Memory B cell (primary cell): Measurements from ENCODE around the gene ARFGAP3.
A peak's percentile ranks its signal among the peaks of the same experiment; 100 is the strongest.

ENCODE experiments used
- ATAC-seq: fragments of 150-1000 bp; cut with Tn5 transposase; 2 replicates; pipeline ENCODE4 v1.10.0; 2021; ENCODE audit warnings: low read depth, mild to moderate bottlenecking, moderate library complexity
- DNase-seq, 2 donors: peaks; one replicate each; pipeline ENCODE4 v3.0.0; 2022; ENCODE audit warnings: low spot score in 2 of 2
- H3K27ac Mint-ChIP-seq: one replicate; pipeline ENCODE4 v1.8.0; 2022; ENCODE audit warnings: mild to moderate bottlenecking, moderate library complexity, mixed read lengths
- H3K27me3 Mint-ChIP-seq: one replicate; pipeline ENCODE4 v1.8.0; 2022; ENCODE audit warnings: mixed read lengths
- H3K36me3 Mint-ChIP-seq: one replicate; pipeline ENCODE4 v1.8.0; 2022; ENCODE audit warnings: mild to moderate bottlenecking, mixed read lengths
- H3K4me1 Mint-ChIP-seq: one replicate; pipeline ENCODE4 v1.8.0; 2022; ENCODE audit warnings: mixed read lengths
- H3K4me3 Mint-ChIP-seq: one replicate; pipeline ENCODE4 v1.8.0; 2022; ENCODE audit warnings: mild to moderate bottlenecking, moderate library complexity, mixed read lengths
- H3K9me3 Mint-ChIP-seq: one replicate; pipeline ENCODE4 v1.8.0; 2022; ENCODE audit warnings: mixed read lengths

ARFGAP3 gene

DNA sequence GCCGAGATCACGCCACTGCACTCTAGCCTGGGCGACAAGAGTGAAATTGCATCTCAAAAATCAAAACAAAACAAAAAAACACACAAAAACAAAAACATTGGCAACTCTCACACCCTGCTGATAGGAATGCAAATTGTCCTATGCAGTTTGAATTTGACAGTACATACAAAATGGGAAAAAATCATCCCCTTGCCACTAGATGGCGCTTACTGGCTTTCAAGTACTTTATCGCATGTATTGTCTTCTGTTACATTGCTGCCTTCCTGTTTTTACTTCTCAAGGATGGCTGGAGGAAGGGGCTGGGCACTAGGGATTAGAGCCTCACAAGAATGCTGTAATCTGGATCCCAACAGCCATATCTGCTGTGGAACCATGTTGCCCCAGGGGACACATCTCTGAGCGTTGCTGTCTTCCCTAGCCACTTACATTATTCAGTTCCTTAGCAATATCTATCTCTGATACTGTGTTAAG is 77.0 kb downstream of the ARFGAP3 start:
- Mint-ChIP-seq H3K27me3 (peaks cover 6% of the 10 kb centered on the region), H3K36me3 (no peaks in the 10 kb centered on the region), H3K9me3 (no peaks in the 10 kb centered on the region), H3K4me1 (peaks cover 2% of the 10 kb centered on the region), H3K27ac (no peak overlapping the region), H3K4me3 (no peak overlapping the region)
- peak; percentile 34 to 65 for DNase-seq
- ATAC-seq = peak; percentile 90

GRCh38 chr22:42777126-42777525 is 79.9 kb downstream of the ARFGAP3 start:
- Mint-ChIP-seq H3K36me3 (no peaks in the 10 kb centered on the region), H3K9me3 (no peaks in the 10 kb centered on the region)

GRCh38 chr22:42773167-42773566 is 83.9 kb downstream of the ARFGAP3 start:
- DNase-seq = no peak
- no peaks in the 10 kb centered on the region for H3K9me3 Mint-ChIP-seq
- peak; percentile 31 for ATAC-seq
- H3K4me3 Mint-ChIP-seq = no peak overlapping the region
- H3K36me3 Mint-ChIP-seq = no peaks in the 10 kb centered on the region
- peaks cover 1% of the 10 kb centered on the region for H3K27me3 Mint-ChIP-seq
- H3K4me1 Mint-ChIP-seq = peaks cover 18% of the 10 kb centered on the region
- H3K27ac Mint-ChIP-seq = peak overlapping the region; percentile 28

More at GRCh38 chr22:42777126-42777525, 79.9 kb downstream of the ARFGAP3 start:
- Mint-ChIP-seq H3K4me3 (no peak overlapping the region), H3K4me1 (peaks cover 9% of the 10 kb centered on the region), H3K27ac (no peak overlapping the region), H3K27me3 (peaks cover 1% of the 10 kb centered on the region)
- no peak for ATAC-seq
- no peak for DNase-seq

- Mint-ChIP-seq H3K4me1 (peaks cover 18% of the 10 kb centered on the region), H3K36me3 (no peaks in the 10 kb centered on the region), H3K9me3 (no peaks in the 10 kb centered on the region), H3K27me3 (peaks cover 1% of the 10 kb centered on the region), H3K4me3 (no peak overlapping the region), H3K27ac (peak overlapping the region; percentile 28)
- DNase-seq = no peak
- no peak for ATAC-seq
Measured at GRCh38 chr22:42772647-42773046, 84.4 kb downstream of the ARFGAP3 start.

- Mint-ChIP-seq H3K36me3 (no peaks in the 10 kb centered on the region), H3K4me1 (peaks cover 21% of the 10 kb centered on the region), H3K27me3 (peaks cover 4% of the 10 kb centered on the region), H3K9me3 (no peaks in the 10 kb centered on the region), H3K27ac (peak overlapping the region; percentile 28), H3K4me3 (peak overlapping the region; percentile 34)
- DNase-seq = no peak
- ATAC-seq = no peak
Measured at GRCh38 chr22:42770941-42771647, 86.0 kb downstream of the ARFGAP3 start.

- ATAC-seq = no peak
- DNase-seq = no peak
- peak overlapping the region; percentile 63 for H3K4me3 Mint-ChIP-seq
- peaks cover 4% of the 10 kb centered on the region for H3K27me3 Mint-ChIP-seq
- H3K36me3 Mint-ChIP-seq = no peaks in the 10 kb centered on the region
- H3K27ac Mint-ChIP-seq = no peak overlapping the region
- no peaks in the 10 kb centered on the region for H3K9me3 Mint-ChIP-seq
- peaks cover 26% of the 10 kb centered on the region for H3K4me1 Mint-ChIP-seq
Measured at GRCh38 chr22:42770448-42770726, 86.7 kb downstream of the ARFGAP3 start.

- Mint-ChIP-seq H3K4me3 (peak overlapping the region; percentile 63), H3K9me3 (no peaks in the 10 kb centered on the region), H3K27ac (peak overlapping the region; percentile 77), H3K36me3 (no peaks in the 10 kb centered on the region), H3K27me3 (peaks cover 4% of the 10 kb centered on the region), H3K4me1 (peaks cover 27% of the 10 kb centered on the region)
- DNase-seq (peak in 1 of 2 donors; percentile 53), ATAC-seq (peak; percentile 78)
Measured at GRCh38 chr22:42769574-42770447, 87.3 kb downstream of the ARFGAP3 start.

GRCh38 chr22:42769238-42769573 is 87.9 kb downstream of the ARFGAP3 start:
- Mint-ChIP-seq H3K9me3 (no peaks in the 10 kb centered on the region), H3K4me3 (peak overlapping the region; percentile 63), H3K27ac (peak overlapping the region; percentile 77), H3K36me3 (no peaks in the 10 kb centered on the region), H3K4me1 (peaks cover 27% of the 10 kb centered on the region), H3K27me3 (peaks cover 4% of the 10 kb centered on the region)
- ATAC-seq (no peak), DNase-seq (no peak)

DNA sequence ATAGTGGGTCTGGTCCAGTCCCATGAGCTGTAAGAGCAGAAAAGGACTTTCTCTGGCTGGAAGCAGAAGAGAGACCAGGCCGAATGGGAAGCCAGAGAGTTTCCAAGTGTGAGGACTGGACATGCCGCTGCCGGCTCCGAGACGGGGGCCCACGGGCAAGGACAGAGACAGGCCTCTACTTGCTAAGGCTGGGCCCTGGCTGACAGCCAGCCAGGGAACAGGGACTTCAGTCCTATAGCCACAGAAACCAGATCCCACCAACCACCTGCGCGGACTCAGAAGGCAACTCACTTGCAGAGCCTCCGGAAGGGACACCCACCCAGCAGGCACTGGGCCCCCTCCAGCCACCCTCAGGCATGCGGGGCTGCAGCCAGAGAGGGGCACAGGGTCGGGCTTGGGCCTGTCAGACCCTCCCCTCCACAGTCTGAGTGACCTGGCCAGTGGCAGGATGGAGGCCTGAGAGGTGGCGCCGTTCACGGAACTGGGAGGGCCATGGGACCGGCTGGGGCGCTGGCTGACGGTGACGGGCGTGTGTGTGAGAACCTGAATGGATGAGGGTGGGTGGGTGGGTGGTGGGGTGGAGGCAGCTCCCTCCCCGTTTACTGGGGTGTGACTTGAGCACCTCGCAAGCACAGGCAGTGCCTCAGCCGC is 88.6 kb downstream of the ARFGAP3 start:
- H3K9me3 Mint-ChIP-seq = no peaks in the 10 kb centered on the region
- no peaks in the 10 kb centered on the region for H3K36me3 Mint-ChIP-seq
- H3K4me3 Mint-ChIP-seq = peak overlapping the region; percentile 55
- peaks cover 4% of the 10 kb centered on the region for H3K27me3 Mint-ChIP-seq
- H3K4me1 Mint-ChIP-seq = peaks cover 27% of the 10 kb centered on the region
- no peak overlapping the region for H3K27ac Mint-ChIP-seq
- DNase-seq = no peak
- no peak for ATAC-seq

- peak overlapping the region; percentile 14 for H3K27ac Mint-ChIP-seq
- ATAC-seq (no peak), DNase-seq (no peak)
- no peaks in the 10 kb centered on the region for H3K9me3 Mint-ChIP-seq
- H3K4me3 Mint-ChIP-seq = no peak overlapping the region
- H3K27me3 Mint-ChIP-seq = peaks cover 3% of the 10 kb centered on the region
- peaks cover 20% of the 10 kb centered on the region for H3K4me1 Mint-ChIP-seq
- H3K36me3 Mint-ChIP-seq = no peaks in the 10 kb centered on the region
Measured at GRCh38 chr22:42766860-42767259, 90.2 kb downstream of the ARFGAP3 start.

DNA sequence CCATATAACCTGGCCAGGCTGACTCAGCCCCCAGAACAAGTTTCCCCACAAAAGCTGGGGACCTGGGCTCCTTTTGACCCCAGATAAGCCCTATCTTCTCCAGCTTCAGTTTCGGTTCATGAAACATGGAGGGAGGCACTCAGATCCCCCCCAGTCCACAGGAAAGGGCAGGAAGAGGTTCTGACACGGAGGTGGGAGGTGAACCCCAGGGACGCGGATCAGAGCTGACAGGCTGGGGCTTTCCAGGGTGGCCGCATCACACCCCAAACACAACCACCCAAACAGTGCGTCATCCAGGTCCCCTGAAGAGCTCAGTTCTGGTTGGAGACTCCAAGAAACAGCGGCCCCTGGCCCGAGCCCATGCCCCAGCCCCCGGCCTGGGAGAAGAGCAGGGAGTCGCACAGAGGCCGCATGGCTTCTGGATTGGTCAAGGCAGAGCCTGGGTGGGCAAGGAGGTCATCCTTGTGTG is 92.1 kb downstream of the ARFGAP3 start:
- Mint-ChIP-seq H3K4me3 (no peak overlapping the region), H3K36me3 (no peaks in the 10 kb centered on the region), H3K27ac (peak overlapping the region; percentile 54), H3K4me1 (peaks cover 13% of the 10 kb centered on the region), H3K9me3 (no peaks in the 10 kb centered on the region), H3K27me3 (peaks cover 3% of the 10 kb centered on the region)
- ATAC-seq (peak; percentile 75), DNase-seq (peak in 1 of 2 donors; percentile 21)

- Mint-ChIP-seq H3K36me3 (no peaks in the 10 kb centered on the region), H3K4me3 (no peak overlapping the region), H3K9me3 (no peaks in the 10 kb centered on the region), H3K27ac (no peak overlapping the region), H3K27me3 (peaks cover 3% of the 10 kb centered on the region), H3K4me1 (peaks cover 9% of the 10 kb centered on the region)
- ATAC-seq (no peak), DNase-seq (no peak)
Measured at GRCh38 chr22:42763965-42764480, 93.0 kb downstream of the ARFGAP3 start.

DNA sequence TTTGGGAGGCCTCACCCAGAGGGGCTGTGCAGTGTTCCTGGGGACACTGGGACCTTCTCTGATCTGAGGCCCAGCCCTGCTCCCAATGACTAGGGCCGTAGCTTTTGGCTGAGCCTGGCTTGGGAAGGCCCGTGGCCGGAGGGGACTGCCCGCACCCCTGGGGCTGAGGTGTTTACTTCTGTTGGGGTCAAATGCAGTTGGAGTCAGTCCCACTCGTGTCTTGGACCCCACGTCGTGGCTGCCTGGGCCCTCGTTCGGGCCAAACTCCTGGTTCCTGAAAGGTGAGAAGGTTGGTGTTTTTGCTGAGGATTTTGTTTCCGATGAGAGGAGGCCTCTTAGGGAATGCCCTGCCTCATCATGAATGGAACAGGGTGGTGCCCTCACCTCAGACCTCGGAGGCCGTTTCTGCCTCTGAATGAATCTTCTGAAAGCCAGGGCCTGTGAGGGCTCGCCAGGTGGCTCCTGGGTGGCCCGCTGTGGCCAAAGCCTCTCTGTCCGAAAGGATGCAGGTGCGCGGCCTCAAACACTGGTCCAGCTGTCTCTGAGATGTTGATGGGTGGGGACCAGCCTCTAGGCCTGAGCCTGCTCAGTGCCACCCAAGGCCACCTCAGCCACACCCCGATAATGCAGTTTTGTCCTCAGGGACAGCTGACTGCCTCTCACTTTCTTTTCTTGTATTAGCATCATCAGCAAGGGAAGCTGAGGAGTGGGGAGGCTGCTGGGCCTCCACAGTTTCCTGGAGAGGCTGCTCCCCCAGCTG is 96.1 kb downstream of the ARFGAP3 start:
- peaks cover 9% of the 10 kb centered on the region for H3K4me1 Mint-ChIP-seq
- ATAC-seq (no peak), DNase-seq (no peak)
- H3K27ac Mint-ChIP-seq = no peak overlapping the region
- H3K4me3 Mint-ChIP-seq = no peak overlapping the region
- no peaks in the 10 kb centered on the region for H3K36me3 Mint-ChIP-seq
- no peaks in the 10 kb centered on the region for H3K9me3 Mint-ChIP-seq
- peaks cover 6% of the 10 kb centered on the region for H3K27me3 Mint-ChIP-seq
